NB4 (cell line): Measurements from ENCODE around the gene CAMK2A.

Source experiments
- DNase-seq: peaks from one replicate; pipeline ENCODE4 v3.0.0; 2010; ENCODE audit warnings: low read depth
- H3K4me3 ChIP-seq: one replicate; pipeline ENCODE4 v1.5.1; 2011; ENCODE audit warnings: mild to moderate bottlenecking, low read depth, low read length, moderate library complexity
- CTCF ChIP-seq: IDR thresholded peaks from one replicate; pipeline ENCODE4 v1.5.1; 2012; ENCODE audit warnings: low read depth, low read length
- MAX ChIP-seq: IDR thresholded peaks from 2 replicates; pipeline ENCODE4 v1.6.1; 2011; ENCODE audit warnings: low read depth, low read length
- MYC ChIP-seq: IDR thresholded peaks from 2 replicates; pipeline ENCODE4 v1.6.1; 2011; ENCODE audit warnings: low read depth, low read length
- POLR2A ChIP-seq: IDR thresholded peaks from 2 replicates; pipeline ENCODE4 v1.6.1; 2011; ENCODE audit warnings: mild to moderate bottlenecking; ENCODE audit not compliant: insufficient read length; ENCODE audit errors: extremely low read depth

CAMK2A gene

GRCh38 chr5:150230842-150231241, 58.7 kb downstream of the CAMK2A start:
- H3K4me3 ChIP-seq, result no peak overlapping the region
- no peak for DNase-seq
- TF ChIP-seq CTCF, result no peak
- no peak for TF ChIP-seq MYC
- no peak for TF ChIP-seq POLR2A
- no peak for TF ChIP-seq MAX

GRCh38 chr5:150229571-150229970, 60.0 kb downstream of the CAMK2A start:
- no peak for TF ChIP-seq MYC
- no peak for TF ChIP-seq CTCF
- TF ChIP-seq MAX, result no peak
- TF ChIP-seq POLR2A, result no peak
- DNase-seq, result no peak
- H3K4me3 ChIP-seq, result no peak overlapping the region

GRCh38 chr5:150227606-150228273, 61.8 kb downstream of the CAMK2A start:
- TF ChIP-seq MAX (no peak), POLR2A (no peak), CTCF (no peak), MYC (no peak)
- DNase-seq, result peak; percentile 28
- no peak overlapping the region for H3K4me3 ChIP-seq

GRCh38 chr5:150227036-150227435, 62.5 kb downstream of the CAMK2A start:
- H3K4me3 ChIP-seq, result no peak overlapping the region
- TF ChIP-seq MAX, result no peak
- no peak for TF ChIP-seq MYC
- no peak for TF ChIP-seq CTCF
- no peak for TF ChIP-seq POLR2A
- DNase-seq, result no peak

- TF ChIP-seq CTCF, result no peak
- no peak for TF ChIP-seq POLR2A
- TF ChIP-seq MYC, result no peak
- TF ChIP-seq MAX, result no peak
- no peak overlapping the region for H3K4me3 ChIP-seq
- no peak for DNase-seq
Observed at GRCh38 chr5:150224483-150225027, 65.0 kb downstream of the CAMK2A start.
